ENCODE data around the gene NCK2. TPM values are rescaled to one million over a fixed set of nuclear protein-coding genes. Genes with fewer than 3 reads are reported as not detected.
"Not testable (repeated sequence)": the region's sequence is repeated elsewhere in the genome, so short reads cannot be mapped to it uniquely, and the experiment has no call there.

The NCK2 gene
- total and polyA plus RNA-seq, 4 donors: 28.8 to 44.6 (median 40.9) TPM

GRCh38 chr2:105755895-105756294 lies 11.2 kb downstream of the NCK2 start:
- 16% methylated on average over 4 of the region's 4 CpGs for WGBS, 2 donors
- intact Hi-C loops (cut with DNase I): no loop called here
- H3K4me1 ChIP-seq (ENCODE audit: control insufficient read depth in 1 of 2, insufficient read depth in 2 of 2, low read length in 2 of 2): peaks cover 0 to 3% of the 10 kb centered on the region in 2 donors
- no peak overlapping the region for H3K4me3 ChIP-seq (ENCODE audit: low read length in 2 of 2)
- no peaks in the 10 kb centered on the region for H3K36me3 ChIP-seq (ENCODE audit: control insufficient read depth in 1 of 2, insufficient read depth in 2 of 2, low read length in 1 of 2)
- no peaks in the 10 kb centered on the region for H3K9me3 ChIP-seq (ENCODE audit: control insufficient read depth, low read length)
- no peak overlapping the region for H3K27ac ChIP-seq (ENCODE audit: low read depth in 1 of 2, low read length in 2 of 2)
- DNase-seq (no peak), ATAC-seq (ENCODE audit: low FRiP score) (no peak)
- H3K27me3 ChIP-seq (ENCODE audit: control insufficient read depth in 1 of 2, insufficient read depth in 2 of 2, low read length in 1 of 2): no peaks in the 10 kb centered on the region

- H3K4me1 ChIP-seq (ENCODE audit: control insufficient read depth in 1 of 2, insufficient read depth in 2 of 2, low read length in 2 of 2): peaks cover 0 to 3% of the 10 kb centered on the region in 2 donors
- no peak for DNase-seq
- WGBS, 2 donors: 70 to 76% methylated on average over 4 of the region's 4 CpGs
- intact Hi-C loops (cut with DNase I): no loop called here
- no peaks in the 10 kb centered on the region for H3K36me3 ChIP-seq (ENCODE audit: control insufficient read depth in 1 of 2, insufficient read depth in 2 of 2, low read length in 1 of 2)
- H3K4me3 ChIP-seq (ENCODE audit: low read length in 2 of 2): no peak overlapping the region
- H3K9me3 ChIP-seq (ENCODE audit: control insufficient read depth, low read length): no peaks in the 10 kb centered on the region
- ATAC-seq (ENCODE audit: low FRiP score): no peak
- H3K27me3 ChIP-seq (ENCODE audit: control insufficient read depth in 1 of 2, insufficient read depth in 2 of 2, low read length in 1 of 2): no peaks in the 10 kb centered on the region
- H3K27ac ChIP-seq (ENCODE audit: low read depth in 1 of 2, low read length in 2 of 2): no peak overlapping the region
These were observed 11.7 kb downstream of the NCK2 start for GRCh38 chr2:105756435-105756834.

- DNase-seq; intact Hi-C loops (cut with DNase I); H3K27ac ChIP-seq (ENCODE audit: low read depth in 1 of 2, low read length in 2 of 2); H3K36me3 ChIP-seq (ENCODE audit: control insufficient read depth in 1 of 2, insufficient read depth in 2 of 2, low read length in 1 of 2); ATAC-seq (ENCODE audit: low FRiP score); H3K27me3 ChIP-seq (ENCODE audit: control insufficient read depth in 1 of 2, insufficient read depth in 2 of 2, low read length in 1 of 2); H3K4me1 ChIP-seq (ENCODE audit: control insufficient read depth in 1 of 2, insufficient read depth in 2 of 2, low read length in 2 of 2); H3K4me3 ChIP-seq (ENCODE audit: low read length in 2 of 2); H3K9me3 ChIP-seq (ENCODE audit: control insufficient read depth, low read length): not testable (repeated sequence)
- 92 to 96% methylated on average over 10 of the region's 10 CpGs for WGBS, 2 donors
These were observed 12.2 kb downstream of the NCK2 start for GRCh38 chr2:105756865-105757264.

GRCh38 chr2:105757433-105757832 lies 12.7 kb downstream of the NCK2 start:
- Histone ChIP-seq H3K27me3 (ENCODE audit: control insufficient read depth in 1 of 2, insufficient read depth in 2 of 2, low read length in 1 of 2) (no peaks in the 10 kb centered on the region), H3K4me1 (ENCODE audit: control insufficient read depth in 1 of 2, insufficient read depth in 2 of 2, low read length in 2 of 2) (peaks cover 0 to 1% of the 10 kb centered on the region in 2 donors), H3K9me3 (ENCODE audit: control insufficient read depth, low read length) (no peaks in the 10 kb centered on the region), H3K4me3 (ENCODE audit: low read length in 2 of 2) (no peak overlapping the region), H3K27ac (ENCODE audit: low read depth in 1 of 2, low read length in 2 of 2) (no peak overlapping the region), H3K36me3 (ENCODE audit: control insufficient read depth in 1 of 2, insufficient read depth in 2 of 2, low read length in 1 of 2) (no peaks in the 10 kb centered on the region)
- no peak for DNase-seq
- WGBS, 2 donors: 87 to 96% methylated on average over 4 of the region's 4 CpGs
- intact Hi-C loops (cut with DNase I): no loop called here
- ATAC-seq (ENCODE audit: low FRiP score): no peak

GRCh38 chr2:105760191-105760590 lies 15.5 kb downstream of the NCK2 start:
- H3K36me3 ChIP-seq (ENCODE audit: control insufficient read depth in 1 of 2, insufficient read depth in 2 of 2, low read length in 1 of 2): no peaks in the 10 kb centered on the region
- intact Hi-C loops (cut with DNase I): no loop called here
- H3K9me3 ChIP-seq (ENCODE audit: control insufficient read depth, low read length): no peaks in the 10 kb centered on the region
- DNase-seq: no peak
- no peak overlapping the region for H3K4me3 ChIP-seq (ENCODE audit: low read length in 2 of 2)
- no peak overlapping the region for H3K27ac ChIP-seq (ENCODE audit: low read depth in 1 of 2, low read length in 2 of 2)
- peaks cover 0 to 1% of the 10 kb centered on the region in 2 donors for H3K4me1 ChIP-seq (ENCODE audit: control insufficient read depth in 1 of 2, insufficient read depth in 2 of 2, low read length in 2 of 2)
- WGBS, 2 donors: 82 to 85% methylated on average over 8 of the region's 8 CpGs
- H3K27me3 ChIP-seq (ENCODE audit: control insufficient read depth in 1 of 2, insufficient read depth in 2 of 2, low read length in 1 of 2): no peaks in the 10 kb centered on the region
- ATAC-seq (ENCODE audit: low FRiP score): no peak

GRCh38 chr2:105760639-105761337 lies 16.1 kb downstream of the NCK2 start:
- H3K9me3 ChIP-seq (ENCODE audit: control insufficient read depth, low read length): no peaks in the 10 kb centered on the region
- H3K27ac ChIP-seq (ENCODE audit: low read depth in 1 of 2, low read length in 2 of 2): no peak overlapping the region
- intact Hi-C loops (cut with DNase I): no loop called here
- H3K36me3 ChIP-seq (ENCODE audit: control insufficient read depth in 1 of 2, insufficient read depth in 2 of 2, low read length in 1 of 2): no peaks in the 10 kb centered on the region
- 91 to 94% methylated on average over 12 of the region's 12 CpGs for WGBS, 2 donors
- ATAC-seq (ENCODE audit: low FRiP score) (no peak), DNase-seq (no peak)
- H3K27me3 ChIP-seq (ENCODE audit: control insufficient read depth in 1 of 2, insufficient read depth in 2 of 2, low read length in 1 of 2): no peaks in the 10 kb centered on the region
- H3K4me3 ChIP-seq (ENCODE audit: low read length in 2 of 2): no peak overlapping the region
- H3K4me1 ChIP-seq (ENCODE audit: control insufficient read depth in 1 of 2, insufficient read depth in 2 of 2, low read length in 2 of 2): peaks cover 0 to 1% of the 10 kb centered on the region in 2 donors

- Histone ChIP-seq H3K27ac (ENCODE audit: low read depth in 1 of 2, low read length in 2 of 2) (no peak overlapping the region), H3K27me3 (ENCODE audit: control insufficient read depth in 1 of 2, insufficient read depth in 2 of 2, low read length in 1 of 2) (no peaks in the 10 kb centered on the region), H3K4me3 (ENCODE audit: low read length in 2 of 2) (no peak overlapping the region), H3K4me1 (ENCODE audit: control insufficient read depth in 1 of 2, insufficient read depth in 2 of 2, low read length in 2 of 2) (no peaks in the 10 kb centered on the region), H3K36me3 (ENCODE audit: control insufficient read depth in 1 of 2, insufficient read depth in 2 of 2, low read length in 1 of 2) (no peaks in the 10 kb centered on the region), H3K9me3 (ENCODE audit: control insufficient read depth, low read length) (no peaks in the 10 kb centered on the region)
- WGBS, 2 donors: 85 to 90% methylated on average over 11 of the region's 11 CpGs
- ATAC-seq (ENCODE audit: low FRiP score) (no peak), DNase-seq (no peak)
- intact Hi-C loops (cut with DNase I): no loop called here
These were observed 17.3 kb downstream of the NCK2 start for GRCh38 chr2:105761931-105762515.

- WGBS, 2 donors: 7 to 27% methylated on average over 10 of the region's 10 CpGs
- no peak for ATAC-seq (ENCODE audit: low FRiP score)
- H3K4me1 ChIP-seq (ENCODE audit: control insufficient read depth in 1 of 2, insufficient read depth in 2 of 2, low read length in 2 of 2): no peaks in the 10 kb centered on the region
These were observed 18.4 kb downstream of the NCK2 start for GRCh38 chr2:105763076-105763475.

GRCh38 chr2:105764059-105764458 lies 19.3 kb downstream of the NCK2 start:
- Histone ChIP-seq H3K27ac (ENCODE audit: low read depth in 1 of 2, low read length in 2 of 2) (no peak overlapping the region), H3K4me1 (ENCODE audit: control insufficient read depth in 1 of 2, insufficient read depth in 2 of 2, low read length in 2 of 2) (no peaks in the 10 kb centered on the region), H3K27me3 (ENCODE audit: control insufficient read depth in 1 of 2, insufficient read depth in 2 of 2, low read length in 1 of 2) (no peaks in the 10 kb centered on the region), H3K4me3 (ENCODE audit: low read length in 2 of 2) (no peak overlapping the region), H3K36me3 (ENCODE audit: control insufficient read depth in 1 of 2, insufficient read depth in 2 of 2, low read length in 1 of 2) (no peaks in the 10 kb centered on the region), H3K9me3 (ENCODE audit: control insufficient read depth, low read length) (peaks cover 1% of the 10 kb centered on the region)
- intact Hi-C loops (cut with DNase I): no loop called here
- ATAC-seq (ENCODE audit: low FRiP score) (no peak), DNase-seq (no peak)
- WGBS, 2 donors: 49 to 55% methylated on average over 9 of the region's 9 CpGs

More at GRCh38 chr2:105763076-105763475, 18.4 kb downstream of the NCK2 start:
- no peaks in the 10 kb centered on the region for H3K27me3 ChIP-seq (ENCODE audit: control insufficient read depth in 1 of 2, insufficient read depth in 2 of 2, low read length in 1 of 2)
- no peaks in the 10 kb centered on the region for H3K36me3 ChIP-seq (ENCODE audit: control insufficient read depth in 1 of 2, insufficient read depth in 2 of 2, low read length in 1 of 2)
- no peak for DNase-seq
- intact Hi-C loops (cut with DNase I): no loop called here
- H3K27ac ChIP-seq (ENCODE audit: low read depth in 1 of 2, low read length in 2 of 2): no peak overlapping the region
- no peak overlapping the region for H3K4me3 ChIP-seq (ENCODE audit: low read length in 2 of 2)
- no peaks in the 10 kb centered on the region for H3K9me3 ChIP-seq (ENCODE audit: control insufficient read depth, low read length)
